CD4-positive, CD25-positive, alpha-beta regulatory T cell (primary cell): ENCODE measurements around the gene TGFB2. TPM values are rescaled to one million over a fixed set of nuclear protein-coding genes. Genes with fewer than 3 reads are reported as not detected.

Experiments used
- ATAC-seq, 2 donors: fragments of 150-1000 bp; cut with Tn5 transposase; one replicate each; pipeline ENCODE4 v1.10.0; 2021; ENCODE audit warnings: low read depth in 2 of 2, moderate number of reproducible peaks in 2 of 2, moderate library complexity in 1 of 2
- DNase-seq, 3 donors: peaks; one replicate each; pipeline versions ENCODE4 v3.0.0 to v3.0.0-alpha.2; 2012 to 2022; ENCODE audit warnings: mixed read lengths in 1 of 3
- H3K27ac ChIP-seq: one replicate; pipeline ENCODE4 v1.7.0; 2013; ENCODE audit warnings: mild to moderate bottlenecking, low read length; ENCODE audit not compliant: insufficient read depth, poor library complexity, severe bottlenecking
- H3K27me3 ChIP-seq: one replicate; pipeline ENCODE4 v1.7.0; 2013; ENCODE audit warnings: low read length; ENCODE audit not compliant: control insufficient read depth, insufficient read depth
- H3K36me3 ChIP-seq: one replicate; pipeline ENCODE4 v1.7.0; 2013; ENCODE audit warnings: mild to moderate bottlenecking, low read length, moderate library complexity; ENCODE audit not compliant: control insufficient read depth, insufficient read depth
- H3K4me1 ChIP-seq: 2 replicates; pipeline ENCODE4 v1.7.0; 2013; ENCODE audit warnings: mild to moderate bottlenecking, low read length; ENCODE audit not compliant: insufficient read depth, control insufficient read depth, poor library complexity, severe bottlenecking
- H3K4me3 ChIP-seq: one replicate; pipeline ENCODE4 v1.7.0; 2013; ENCODE audit warnings: low read depth, mild to moderate bottlenecking, low read length, moderate library complexity
- H3K9me3 ChIP-seq, 2 experiments: 1 replicate in 1 of 2; 2 replicates in 1 of 2; pipeline ENCODE4 v1.7.0; 2013; ENCODE audit warnings: low read length in 2 of 2, mild to moderate bottlenecking in 1 of 2, moderate library complexity in 1 of 2; ENCODE audit not compliant: control insufficient read depth in 2 of 2
- H3K27ac Mint-ChIP-seq, 3 donors: one replicate each; pipeline ENCODE4 v1.8.0; 2020 to 2022; ENCODE audit warnings: mild to moderate bottlenecking in 3 of 3, mixed read lengths in 3 of 3, moderate library complexity in 2 of 3
- H3K27me3 Mint-ChIP-seq: one replicate; pipeline ENCODE4 v1.8.0; 2022; ENCODE audit warnings: mild to moderate bottlenecking, mixed read lengths
- H3K36me3 Mint-ChIP-seq: one replicate; pipeline ENCODE4 v1.8.0; 2020; ENCODE audit warnings: mixed read lengths
- H3K4me1 Mint-ChIP-seq, 4 donors: one replicate each; pipeline ENCODE4 v1.8.0; 2020 to 2022; ENCODE audit warnings: mixed read lengths in 4 of 4, mild to moderate bottlenecking in 1 of 4
- H3K4me3 Mint-ChIP-seq, 4 donors: one replicate each; pipeline ENCODE4 v1.8.0; 2020 to 2022; ENCODE audit warnings: mild to moderate bottlenecking in 4 of 4, mixed read lengths in 4 of 4, moderate library complexity in 3 of 4
- H3K9me3 Mint-ChIP-seq, 7 donors: one replicate each; pipeline ENCODE4 v1.8.0; 2020 to 2022; ENCODE audit warnings: mixed read lengths in 7 of 7, mild to moderate bottlenecking in 3 of 7, moderate library complexity in 2 of 7
- polyA plus RNA-seq, 4 donors: library from polyadenylated mRNA; unstranded; fragments of 300-500 nt; fragmentation: Illumina TruSeq; gene quantifications; one replicate each; pipeline ENCODE4 v1.2.3, GENCODE V29; 2021
- total RNA-seq: library from RNA; stranded (reverse); gene quantifications from one replicate; pipeline ENCODE4 v1.2.3, GENCODE V29; 2022

The TGFB2 gene
- total and polyA plus RNA-seq, 5 donors from 2014 or later, result not detected

- no peak for ATAC-seq
- H3K27me3 Mint-ChIP-seq, result no peaks in the 10 kb centered on the region
- H3K27me3 ChIP-seq, result no peaks in the 10 kb centered on the region
- no peak for DNase-seq
- H3K4me1 ChIP-seq, result no peaks in the 10 kb centered on the region
- H3K9me3 Mint-ChIP-seq, result peaks cover 0 to 7% (median 2%) of the 10 kb centered on the region in 7 donors
- H3K4me3 ChIP-seq, result no peak overlapping the region
- no peaks in the 10 kb centered on the region for H3K36me3 ChIP-seq
- no peaks in the 10 kb centered on the region for H3K9me3 ChIP-seq
- no peak overlapping the region for H3K4me3 Mint-ChIP-seq
- peak overlapping the region in 1 of 3 donors; percentile 14 for H3K27ac Mint-ChIP-seq
- H3K27ac ChIP-seq, result no peak overlapping the region
- no peaks in the 10 kb centered on the region for H3K4me1 Mint-ChIP-seq
- no peaks in the 10 kb centered on the region for H3K36me3 Mint-ChIP-seq
These were observed 80.7 kb downstream of the TGFB2 start for GRCh38 chr1:218425647-218426342.

DNA sequence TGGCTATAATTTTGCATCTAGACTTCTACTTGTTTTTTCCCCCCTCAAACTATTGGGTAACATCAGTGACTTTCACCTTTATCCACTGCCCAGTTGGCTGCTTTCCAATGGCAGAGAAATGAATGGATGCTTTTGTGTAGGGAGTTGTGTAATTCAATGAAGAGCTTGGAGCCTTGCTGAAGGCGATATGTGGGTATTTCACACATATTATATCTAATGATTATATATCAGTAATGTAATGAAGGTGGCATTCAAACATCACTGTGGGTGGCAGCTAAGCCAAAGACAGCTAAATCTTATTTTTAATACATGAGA, 81.2 kb downstream of the TGFB2 start:
- Mint-ChIP-seq H3K9me3 (peaks cover 0 to 7% (median 2%) of the 10 kb centered on the region in 7 donors), H3K27me3 (no peaks in the 10 kb centered on the region), H3K4me1 (no peaks in the 10 kb centered on the region), H3K36me3 (no peaks in the 10 kb centered on the region), H3K27ac (no peak overlapping the region), H3K4me3 (no peak overlapping the region)
- no peaks in the 10 kb centered on the region for H3K9me3 ChIP-seq
- H3K4me1 ChIP-seq, result no peaks in the 10 kb centered on the region
- no peak overlapping the region for H3K4me3 ChIP-seq
- H3K36me3 ChIP-seq, result no peaks in the 10 kb centered on the region
- ATAC-seq (no peak), DNase-seq (no peak)
- no peak overlapping the region for H3K27ac ChIP-seq
- no peaks in the 10 kb centered on the region for H3K27me3 ChIP-seq

DNA sequence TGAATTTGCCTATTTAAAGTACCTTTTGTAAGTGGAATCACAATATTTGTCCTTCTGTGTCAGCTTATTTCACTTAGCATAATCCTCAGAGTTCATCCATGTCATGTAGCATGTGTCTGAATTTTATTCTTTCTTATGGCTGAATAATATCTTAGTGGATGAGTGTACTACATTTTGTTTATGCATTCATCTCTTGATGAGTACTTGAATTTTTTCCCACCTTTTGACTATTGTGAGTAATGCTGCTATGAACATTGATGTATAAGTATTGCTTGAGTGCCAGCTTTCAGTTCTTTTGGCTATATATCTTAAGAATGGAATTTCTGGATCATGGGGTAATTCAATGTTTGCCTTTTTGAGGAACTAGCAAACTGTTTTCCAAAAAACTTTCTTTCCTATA, 84.2 kb downstream of the TGFB2 start:
- Histone ChIP-seq H3K4me1 (no peaks in the 10 kb centered on the region), H3K27ac (no peak overlapping the region), H3K9me3 (no peaks in the 10 kb centered on the region), H3K36me3 (no peaks in the 10 kb centered on the region), H3K27me3 (no peaks in the 10 kb centered on the region), H3K4me3 (no peak overlapping the region)
- H3K36me3 Mint-ChIP-seq, result no peaks in the 10 kb centered on the region
- no peak overlapping the region for H3K4me3 Mint-ChIP-seq
- H3K27me3 Mint-ChIP-seq, result no peaks in the 10 kb centered on the region
- H3K4me1 Mint-ChIP-seq, result no peaks in the 10 kb centered on the region
- ATAC-seq, result no peak
- DNase-seq, result no peak
- no peak overlapping the region for H3K27ac Mint-ChIP-seq
- peaks cover 0 to 7% (median 2%) of the 10 kb centered on the region in 7 donors for H3K9me3 Mint-ChIP-seq

DNA sequence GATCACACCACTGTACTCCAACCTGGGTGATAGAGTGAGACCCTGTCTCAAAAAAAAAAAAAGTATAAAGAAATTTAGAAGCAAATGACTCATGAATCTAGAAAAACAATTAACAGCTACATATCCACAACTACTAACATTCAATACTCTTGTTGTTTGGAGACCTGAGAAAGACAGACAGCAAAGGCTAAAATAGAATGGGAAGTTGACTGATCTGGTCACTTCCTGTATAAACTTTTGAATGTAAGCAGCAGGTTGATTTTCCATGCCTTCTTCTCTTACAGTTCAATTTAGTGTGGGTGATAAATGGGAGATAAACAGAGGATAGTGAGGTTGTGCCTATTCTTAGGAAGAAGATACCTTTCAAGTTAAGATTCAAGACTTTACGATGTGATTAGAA, 85.2 kb downstream of the TGFB2 start:
- Histone ChIP-seq H3K4me3 (no peak overlapping the region), H3K27me3 (no peaks in the 10 kb centered on the region), H3K27ac (no peak overlapping the region), H3K4me1 (no peaks in the 10 kb centered on the region), H3K9me3 (no peaks in the 10 kb centered on the region), H3K36me3 (no peaks in the 10 kb centered on the region)
- ATAC-seq, result no peak
- peaks cover 0 to 7% (median 2%) of the 10 kb centered on the region in 7 donors for H3K9me3 Mint-ChIP-seq
- no peaks in the 10 kb centered on the region for H3K27me3 Mint-ChIP-seq
- H3K4me1 Mint-ChIP-seq, result no peaks in the 10 kb centered on the region
- DNase-seq, result no peak
- H3K4me3 Mint-ChIP-seq, result no peak overlapping the region
- H3K36me3 Mint-ChIP-seq, result no peaks in the 10 kb centered on the region
- no peak overlapping the region for H3K27ac Mint-ChIP-seq

- Histone ChIP-seq H3K9me3 (no peaks in the 10 kb centered on the region), H3K27me3 (no peaks in the 10 kb centered on the region), H3K4me3 (no peak overlapping the region), H3K4me1 (no peaks in the 10 kb centered on the region), H3K27ac (no peak overlapping the region), H3K36me3 (no peaks in the 10 kb centered on the region)
- H3K36me3 Mint-ChIP-seq, result no peaks in the 10 kb centered on the region
- DNase-seq (no peak), ATAC-seq (no peak)
- no peaks in the 10 kb centered on the region for H3K27me3 Mint-ChIP-seq
- no peak overlapping the region for H3K27ac Mint-ChIP-seq
- peaks cover 0 to 7% (median 2%) of the 10 kb centered on the region in 7 donors for H3K9me3 Mint-ChIP-seq
- no peak overlapping the region for H3K4me3 Mint-ChIP-seq
- no peaks in the 10 kb centered on the region for H3K4me1 Mint-ChIP-seq
These were observed 85.7 kb downstream of the TGFB2 start for GRCh38 chr1:218430822-218431221.

DNA sequence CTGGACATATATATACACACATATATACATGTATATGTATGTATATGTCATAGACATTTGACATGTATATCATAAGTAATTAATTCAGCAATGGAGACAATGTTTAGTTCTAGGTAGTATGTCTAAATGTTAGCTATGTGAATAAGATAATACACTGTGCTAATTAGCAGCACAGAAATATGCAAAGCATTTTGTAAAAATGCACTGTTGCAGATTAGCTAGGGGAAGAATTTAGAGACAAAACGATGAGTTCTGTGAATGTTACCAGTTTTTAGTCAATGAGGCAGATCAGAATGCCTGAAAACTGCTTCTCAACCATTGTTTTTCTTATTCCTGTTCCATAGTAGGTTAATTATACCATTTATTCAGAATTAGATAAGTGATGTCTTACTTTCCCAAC, 86.3 kb downstream of the TGFB2 start:
- no peaks in the 10 kb centered on the region for H3K4me1 Mint-ChIP-seq
- peaks cover under 1% of the 10 kb centered on the region for H3K27me3 Mint-ChIP-seq
- peaks cover 0 to 7% (median 2%) of the 10 kb centered on the region in 7 donors for H3K9me3 Mint-ChIP-seq
- no peak overlapping the region for H3K4me3 Mint-ChIP-seq
- Histone ChIP-seq H3K27me3 (no peaks in the 10 kb centered on the region), H3K4me3 (no peak overlapping the region), H3K27ac (no peak overlapping the region), H3K36me3 (no peaks in the 10 kb centered on the region), H3K4me1 (no peaks in the 10 kb centered on the region), H3K9me3 (no peaks in the 10 kb centered on the region)
- no peak for DNase-seq
- no peak for ATAC-seq
- no peaks in the 10 kb centered on the region for H3K36me3 Mint-ChIP-seq
- no peak overlapping the region for H3K27ac Mint-ChIP-seq

GRCh38 chr1:218433744-218434143, 88.6 kb downstream of the TGFB2 start:
- H3K27me3 Mint-ChIP-seq, result peaks cover 9% of the 10 kb centered on the region
- DNase-seq, result no peak
- no peaks in the 10 kb centered on the region for H3K9me3 ChIP-seq
- ATAC-seq, result no peak
- H3K9me3 Mint-ChIP-seq, result peaks cover 0 to 5% (median 0%) of the 10 kb centered on the region in 7 donors
- no peak overlapping the region for H3K27ac Mint-ChIP-seq
- H3K4me1 ChIP-seq, result no peaks in the 10 kb centered on the region
- H3K27ac ChIP-seq, result no peak overlapping the region
- H3K36me3 ChIP-seq, result no peaks in the 10 kb centered on the region
- no peaks in the 10 kb centered on the region for H3K36me3 Mint-ChIP-seq
- H3K4me3 Mint-ChIP-seq, result no peak overlapping the region
- no peaks in the 10 kb centered on the region for H3K4me1 Mint-ChIP-seq
- H3K27me3 ChIP-seq, result no peaks in the 10 kb centered on the region
- H3K4me3 ChIP-seq, result no peak overlapping the region

DNA sequence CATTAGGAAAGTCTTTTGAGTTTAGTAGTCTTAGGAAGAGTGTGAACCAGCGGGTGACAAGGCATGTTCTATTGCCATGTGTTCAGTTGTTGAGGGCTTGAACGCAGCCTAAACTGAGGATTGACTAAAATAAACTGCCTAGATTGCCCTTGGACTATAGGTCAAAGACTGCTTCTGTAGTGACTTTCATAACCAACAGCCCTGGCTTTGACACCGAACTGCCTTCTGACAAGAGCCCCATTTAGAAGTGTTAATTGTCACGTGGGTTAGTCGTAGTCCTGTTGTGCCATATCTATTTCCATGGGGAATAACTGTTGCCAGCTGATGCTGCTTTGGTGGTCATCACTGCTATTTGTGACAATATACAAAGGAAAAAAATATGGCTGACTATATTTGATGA, 90.4 kb downstream of the TGFB2 start:
- no peaks in the 10 kb centered on the region for H3K9me3 ChIP-seq
- H3K4me3 ChIP-seq, result no peak overlapping the region
- Mint-ChIP-seq H3K4me1 (no peaks in the 10 kb centered on the region), H3K9me3 (peaks cover 0 to 4% (median 0%) of the 10 kb centered on the region in 7 donors), H3K36me3 (no peaks in the 10 kb centered on the region), H3K27ac (no peak overlapping the region), H3K4me3 (no peak overlapping the region), H3K27me3 (peaks cover 9% of the 10 kb centered on the region)
- no peaks in the 10 kb centered on the region for H3K4me1 ChIP-seq
- ATAC-seq, result no peak
- no peak for DNase-seq
- H3K27me3 ChIP-seq, result no peaks in the 10 kb centered on the region
- H3K27ac ChIP-seq, result no peak overlapping the region
- H3K36me3 ChIP-seq, result no peaks in the 10 kb centered on the region
